Ishikawa (cell line): ENCODE data around the gene PTPRU.

ENCODE experiments used
- CEBPB ChIP-seq: IDR thresholded peaks from 2 replicates; pipeline ENCODE4 v1.6.1; 2012
- CREB1 ChIP-seq: IDR thresholded peaks from 2 replicates; pipeline ENCODE4 v1.6.1; 2012; ENCODE audit warnings: low read depth
- EGR1 ChIP-seq: IDR thresholded peaks from 2 replicates; pipeline ENCODE4 v1.6.1; 2012
- FOXM1 ChIP-seq: IDR thresholded peaks from 2 replicates; pipeline ENCODE4 v1.6.1; 2012; ENCODE audit warnings: low read depth, borderline replicate concordance
- NFIC ChIP-seq: IDR thresholded peaks from 2 replicates; pipeline ENCODE4 v1.6.1; 2012
- RAD21 ChIP-seq: IDR thresholded peaks from 2 replicates; pipeline ENCODE4 v1.6.1; 2012; ENCODE audit warnings: low read depth
- TAF1 ChIP-seq: IDR thresholded peaks from 2 replicates; pipeline ENCODE4 v1.6.1; 2012; ENCODE audit warnings: low read depth, mild to moderate bottlenecking
- TEAD4 ChIP-seq: IDR thresholded peaks from 2 replicates; pipeline ENCODE4 v1.6.1; 2012
- YY1 ChIP-seq: IDR thresholded peaks from 2 replicates; pipeline ENCODE4 v1.6.1; 2012; ENCODE audit warnings: low read depth
- TF ChIP-seq, protein P1 (sequence below): IDR thresholded peaks from 2 replicates; pipeline ENCODE4 v1.6.1; 2012
- TF ChIP-seq, protein P2 (sequence below): IDR thresholded peaks from 2 replicates; pipeline ENCODE4 v1.6.1; 2012; ENCODE audit warnings: low read depth, mild to moderate bottlenecking

DNA sequence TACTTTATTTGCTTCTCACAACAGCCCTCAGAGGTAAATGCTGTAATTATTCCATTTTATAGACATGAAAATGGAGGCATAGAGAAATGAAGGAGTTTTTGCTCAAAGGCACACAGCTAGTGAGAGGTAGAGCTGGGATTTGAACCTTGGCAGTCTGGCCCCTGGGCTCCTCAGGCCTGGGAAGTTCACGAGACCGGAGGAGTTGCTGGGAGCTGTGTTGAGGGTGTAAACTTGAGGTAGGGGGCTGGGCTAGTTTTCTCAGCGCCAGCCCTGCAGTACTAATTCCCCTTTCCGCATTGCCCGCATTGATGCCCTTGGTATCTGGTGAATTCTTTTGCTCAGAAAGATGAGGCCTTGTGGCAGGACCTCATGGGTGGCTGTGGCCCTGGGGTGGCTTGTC is 73.3 kb downstream of the PTPRU start:
- TF ChIP-seq NFIC (no peak), TEAD4 (no peak), RAD21 (no peak), YY1 (no peak), EGR1 (no peak), CEBPB (no peak), CREB1 (no peak), FOXM1 (no peak), TAF1 (no peak)
- TF ChIP-seq, protein P1, sequence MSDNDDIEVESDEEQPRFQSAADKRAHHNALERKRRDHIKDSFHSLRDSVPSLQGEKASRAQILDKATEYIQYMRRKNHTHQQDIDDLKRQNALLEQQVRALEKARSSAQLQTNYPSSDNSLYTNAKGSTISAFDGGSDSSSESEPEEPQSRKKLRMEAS = no peak
- TF ChIP-seq, protein P2, sequence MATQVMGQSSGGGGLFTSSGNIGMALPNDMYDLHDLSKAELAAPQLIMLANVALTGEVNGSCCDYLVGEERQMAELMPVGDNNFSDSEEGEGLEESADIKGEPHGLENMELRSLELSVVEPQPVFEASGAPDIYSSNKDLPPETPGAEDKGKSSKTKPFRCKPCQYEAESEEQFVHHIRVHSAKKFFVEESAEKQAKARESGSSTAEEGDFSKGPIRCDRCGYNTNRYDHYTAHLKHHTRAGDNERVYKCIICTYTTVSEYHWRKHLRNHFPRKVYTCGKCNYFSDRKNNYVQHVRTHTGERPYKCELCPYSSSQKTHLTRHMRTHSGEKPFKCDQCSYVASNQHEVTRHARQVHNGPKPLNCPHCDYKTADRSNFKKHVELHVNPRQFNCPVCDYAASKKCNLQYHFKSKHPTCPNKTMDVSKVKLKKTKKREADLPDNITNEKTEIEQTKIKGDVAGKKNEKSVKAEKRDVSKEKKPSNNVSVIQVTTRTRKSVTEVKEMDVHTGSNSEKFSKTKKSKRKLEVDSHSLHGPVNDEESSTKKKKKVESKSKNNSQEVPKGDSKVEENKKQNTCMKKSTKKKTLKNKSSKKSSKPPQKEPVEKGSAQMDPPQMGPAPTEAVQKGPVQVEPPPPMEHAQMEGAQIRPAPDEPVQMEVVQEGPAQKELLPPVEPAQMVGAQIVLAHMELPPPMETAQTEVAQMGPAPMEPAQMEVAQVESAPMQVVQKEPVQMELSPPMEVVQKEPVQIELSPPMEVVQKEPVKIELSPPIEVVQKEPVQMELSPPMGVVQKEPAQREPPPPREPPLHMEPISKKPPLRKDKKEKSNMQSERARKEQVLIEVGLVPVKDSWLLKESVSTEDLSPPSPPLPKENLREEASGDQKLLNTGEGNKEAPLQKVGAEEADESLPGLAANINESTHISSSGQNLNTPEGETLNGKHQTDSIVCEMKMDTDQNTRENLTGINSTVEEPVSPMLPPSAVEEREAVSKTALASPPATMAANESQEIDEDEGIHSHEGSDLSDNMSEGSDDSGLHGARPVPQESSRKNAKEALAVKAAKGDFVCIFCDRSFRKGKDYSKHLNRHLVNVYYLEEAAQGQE = no peak
